ENCODE measurements around the gene NUP42. TPM values are rescaled to one million over a fixed set of nuclear protein-coding genes. Genes with fewer than 3 reads are reported as not detected.

The NUP42 gene
- total and polyA plus RNA-seq, 2 donors (not counting 3 experiments of a cell fraction or from before 2014, with no cell fraction given): 31.5 to 38.6 TPM

- intact Hi-C loops (cut with micrococcal nuclease): no loop called here
- BruUV-seq (replicated peaks): no TSS peak
- POLR2A ChIA-PET: no interaction called here
Observed at GRCh38 chr7:23167691-23168090, 14.2 kb upstream of the NUP42 start.

GRCh38 chr7:23168111-23168885 lies 13.6 kb upstream of the NUP42 start:
- H3K4me1 ChIP-seq (ENCODE audit: control insufficient read depth, extremely low read depth, insufficient read depth, low read length): peaks cover 12% of the 10 kb centered on the region
- dilution Hi-C loops (cut with MboI; ENCODE audit: extremely low pct_ligation_motif_present, low sequenced_read_pairs) (no loop called here), intact Hi-C loops (cut with micrococcal nuclease) (no loop called here)
- no peak overlapping the region for H2AFZ ChIP-seq (ENCODE audit: low read depth, low read length)
- no peak overlapping the region for H3K27ac ChIP-seq (ENCODE audit: insufficient read depth, low read depth, low read length)
- no peaks in the 10 kb centered on the region for H3K79me2 ChIP-seq (ENCODE audit: control insufficient read depth, insufficient read depth, low read length)
- no TSS peak for BruUV-seq (replicated peaks)
- FAIRE-seq: no peak
- H3K9me3 ChIP-seq (replicated peaks; ENCODE audit: control insufficient read depth, insufficient read depth, low read length): no peaks in the 10 kb centered on the region
- H4K20me1 ChIP-seq (replicated peaks; ENCODE audit: control insufficient read depth, extremely low read depth, insufficient read depth, low read length): no peaks in the 10 kb centered on the region
- ChIA-PET POLR2A (no interaction called here), CTCF (interaction anchor here (2.2 kb wide), 1 partner anchor 16 kb away, joined by 6 read pairs; no protein-coding TSS in a partner anchor)
- TF ChIP-seq MYC (IDR thresholded peaks at IDR 0.05; ENCODE audit: low read depth, low read length): no peak
- H3K4me2 ChIP-seq (ENCODE audit: insufficient read depth, low read length): no peak overlapping the region
- no peak overlapping the region for H3K9ac ChIP-seq (replicated peaks; ENCODE audit: extremely low read depth, insufficient read depth, low read length)
- no peaks in the 10 kb centered on the region for H3K27me3 ChIP-seq (ENCODE audit: control insufficient read depth in 2 of 2, insufficient read depth in 2 of 2, low read length in 2 of 2)
- H3K4me3 ChIP-seq (replicated peaks in 1 of 3; ENCODE audit: insufficient read depth in 1 of 3, low read depth in 1 of 3, low read length in 3 of 3): no peak overlapping the region
- no peaks in the 10 kb centered on the region for H3K36me3 ChIP-seq (ENCODE audit: control insufficient read depth in 2 of 2, extremely low read depth in 1 of 2, insufficient read depth in 2 of 2, low read length in 2 of 2)
- H3K9me1 ChIP-seq (replicated peaks; ENCODE audit: control insufficient read depth, extremely low read depth, insufficient read depth, low read length): no peaks in the 10 kb centered on the region
- peak; percentile 57 for DNase-seq (ENCODE audit: low read depth, low spot score)

More at GRCh38 chr7:23167691-23168090, 14.2 kb upstream of the NUP42 start:
- DNase-seq (ENCODE audit: low read depth, low spot score) (peak; percentile 23), FAIRE-seq (no peak)
- H4K20me1 ChIP-seq (replicated peaks; ENCODE audit: control insufficient read depth, extremely low read depth, insufficient read depth, low read length): no peaks in the 10 kb centered on the region
- H3K4me1 ChIP-seq (ENCODE audit: control insufficient read depth, extremely low read depth, insufficient read depth, low read length): peaks cover 12% of the 10 kb centered on the region
- H3K36me3 ChIP-seq (ENCODE audit: control insufficient read depth in 2 of 2, extremely low read depth in 1 of 2, insufficient read depth in 2 of 2, low read length in 2 of 2): no peaks in the 10 kb centered on the region
- H3K9me3 ChIP-seq (replicated peaks; ENCODE audit: control insufficient read depth, insufficient read depth, low read length): no peaks in the 10 kb centered on the region
- TF ChIP-seq POLR2AphosphoS5 (IDR thresholded peaks at IDR 0.05; ENCODE audit: insufficient read depth, low read depth, low read length) (no peak), EZH2 (IDR thresholded peaks at IDR 0.05; ENCODE audit: borderline replicate concordance, low read depth, low read length, severe bottlenecking) (no peak), POLR2A (IDR thresholded peaks at IDR 0.05; ENCODE audit: low read depth, low read length) (no peak)
- H3K4me2 ChIP-seq (ENCODE audit: insufficient read depth, low read length): no peak overlapping the region
- H3K79me2 ChIP-seq (ENCODE audit: control insufficient read depth, insufficient read depth, low read length): no peaks in the 10 kb centered on the region
- no peak overlapping the region for H3K9ac ChIP-seq (replicated peaks; ENCODE audit: extremely low read depth, insufficient read depth, low read length)
- no peaks in the 10 kb centered on the region for H3K9me1 ChIP-seq (replicated peaks; ENCODE audit: control insufficient read depth, extremely low read depth, insufficient read depth, low read length)
- no peak overlapping the region for H3K27ac ChIP-seq (ENCODE audit: insufficient read depth, low read depth, low read length)
- dilution Hi-C loops (cut with MboI; ENCODE audit: extremely low pct_ligation_motif_present, low sequenced_read_pairs): no loop called here
- H3K27me3 ChIP-seq (ENCODE audit: control insufficient read depth in 2 of 2, insufficient read depth in 2 of 2, low read length in 2 of 2): no peaks in the 10 kb centered on the region
- CTCF ChIA-PET: no interaction called here
- H2AFZ ChIP-seq (ENCODE audit: low read depth, low read length): no peak overlapping the region
- H3K4me3 ChIP-seq (replicated peaks in 1 of 3; ENCODE audit: insufficient read depth in 1 of 3, low read depth in 1 of 3, low read length in 3 of 3): no peak overlapping the region

Measured in endothelial cell of umbilical vein (primary cell).